NB4 (cell line): ENCODE data around the gene ZNF525.
"Not testable (repeated sequence)": the region's sequence is repeated elsewhere in the genome, so short reads cannot be mapped to it uniquely, and the experiment has no call there.

Experiments
- DNase-seq: peaks from one replicate; pipeline ENCODE4 v3.0.0; 2010; ENCODE audit warnings: low read depth
- H3K4me3 ChIP-seq: one replicate; pipeline ENCODE4 v1.5.1; 2011; ENCODE audit warnings: mild to moderate bottlenecking, low read depth, low read length, moderate library complexity
- MYC ChIP-seq: IDR thresholded peaks from 2 replicates; pipeline ENCODE4 v1.6.1; 2011; ENCODE audit warnings: low read depth, low read length
- POLR2A ChIP-seq: IDR thresholded peaks from 2 replicates; pipeline ENCODE4 v1.6.1; 2011; ENCODE audit warnings: mild to moderate bottlenecking; ENCODE audit not compliant: insufficient read length; ENCODE audit errors: extremely low read depth
- TF ChIP-seq, protein P1 (sequence below): IDR thresholded peaks from 2 replicates; pipeline ENCODE4 v1.6.1; 2011; ENCODE audit warnings: low read depth, low read length
- TF ChIP-seq, protein P2 (sequence below): IDR thresholded peaks from one replicate; pipeline ENCODE4 v1.5.1; 2012; ENCODE audit warnings: low read depth, low read length

Gene ZNF525

DNA sequence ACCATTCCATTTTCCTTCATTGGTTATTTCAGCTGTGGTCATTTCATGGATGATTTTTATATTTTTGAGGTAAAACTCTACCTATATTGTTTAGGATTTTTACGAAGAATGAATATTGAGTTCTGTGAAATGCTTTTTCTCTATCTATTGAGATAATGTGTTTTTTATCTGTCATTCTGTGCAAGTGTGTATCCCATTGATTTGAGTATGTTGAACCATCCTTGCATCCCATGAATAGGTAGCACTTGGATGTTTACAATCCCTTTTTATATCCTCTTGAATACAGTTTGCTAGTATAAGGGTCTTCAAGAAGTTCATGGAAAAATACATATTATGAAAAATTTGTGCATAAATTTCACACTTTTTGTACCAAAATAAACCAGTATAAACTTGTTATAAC, 9.8 kb upstream of the ZNF525 start:
- TF ChIP-seq MYC = no peak
- TF ChIP-seq, protein P1, sequence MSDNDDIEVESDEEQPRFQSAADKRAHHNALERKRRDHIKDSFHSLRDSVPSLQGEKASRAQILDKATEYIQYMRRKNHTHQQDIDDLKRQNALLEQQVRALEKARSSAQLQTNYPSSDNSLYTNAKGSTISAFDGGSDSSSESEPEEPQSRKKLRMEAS = no peak
- H3K4me3 ChIP-seq = no peak overlapping the region
- no peak for DNase-seq

DNA sequence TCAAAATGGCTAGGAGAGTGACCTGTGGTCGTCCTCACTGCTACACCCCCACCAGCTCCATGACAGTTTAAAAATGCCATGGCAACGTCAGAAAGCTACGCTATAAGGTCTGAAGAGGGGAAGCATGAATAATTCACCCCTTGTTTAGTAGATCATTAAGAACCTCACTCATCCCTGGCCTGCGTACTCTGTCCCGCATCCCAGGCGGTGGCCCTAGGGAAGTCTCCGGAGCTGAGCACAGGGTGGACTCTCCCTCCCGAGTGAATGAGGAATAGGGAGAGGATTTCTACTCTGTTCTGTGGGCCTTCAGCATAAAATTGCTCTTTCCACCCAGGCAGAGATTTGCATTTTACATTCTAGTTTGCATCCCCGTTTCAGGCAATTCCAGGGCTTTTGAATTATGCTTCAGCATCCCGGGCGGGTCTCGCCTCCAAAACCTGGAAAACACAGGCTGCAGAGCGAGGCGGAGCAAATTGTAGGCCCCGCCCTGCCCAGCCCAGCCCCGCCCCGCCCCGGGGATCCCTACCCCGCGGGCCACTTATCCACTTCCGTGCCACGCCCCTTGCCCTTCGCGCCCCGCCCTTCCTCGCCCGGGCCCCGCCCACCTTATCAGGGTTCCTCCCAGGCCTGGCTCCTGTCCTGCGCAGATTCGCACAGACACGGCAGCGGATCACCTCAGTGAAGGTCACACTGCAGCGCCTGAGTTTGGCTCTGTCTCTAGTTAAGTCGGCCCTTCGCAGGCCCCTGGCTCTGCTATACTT, 7.5 kb upstream of the ZNF525 start:
- DNase-seq = no peak
- TF ChIP-seq, protein P2, sequence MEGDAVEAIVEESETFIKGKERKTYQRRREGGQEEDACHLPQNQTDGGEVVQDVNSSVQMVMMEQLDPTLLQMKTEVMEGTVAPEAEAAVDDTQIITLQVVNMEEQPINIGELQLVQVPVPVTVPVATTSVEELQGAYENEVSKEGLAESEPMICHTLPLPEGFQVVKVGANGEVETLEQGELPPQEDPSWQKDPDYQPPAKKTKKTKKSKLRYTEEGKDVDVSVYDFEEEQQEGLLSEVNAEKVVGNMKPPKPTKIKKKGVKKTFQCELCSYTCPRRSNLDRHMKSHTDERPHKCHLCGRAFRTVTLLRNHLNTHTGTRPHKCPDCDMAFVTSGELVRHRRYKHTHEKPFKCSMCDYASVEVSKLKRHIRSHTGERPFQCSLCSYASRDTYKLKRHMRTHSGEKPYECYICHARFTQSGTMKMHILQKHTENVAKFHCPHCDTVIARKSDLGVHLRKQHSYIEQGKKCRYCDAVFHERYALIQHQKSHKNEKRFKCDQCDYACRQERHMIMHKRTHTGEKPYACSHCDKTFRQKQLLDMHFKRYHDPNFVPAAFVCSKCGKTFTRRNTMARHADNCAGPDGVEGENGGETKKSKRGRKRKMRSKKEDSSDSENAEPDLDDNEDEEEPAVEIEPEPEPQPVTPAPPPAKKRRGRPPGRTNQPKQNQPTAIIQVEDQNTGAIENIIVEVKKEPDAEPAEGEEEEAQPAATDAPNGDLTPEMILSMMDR = no peak
- TF ChIP-seq POLR2A (no peak), MYC (no peak)
- TF ChIP-seq, protein P1 = no peak
- H3K4me3 ChIP-seq = no peak overlapping the region

DNA sequence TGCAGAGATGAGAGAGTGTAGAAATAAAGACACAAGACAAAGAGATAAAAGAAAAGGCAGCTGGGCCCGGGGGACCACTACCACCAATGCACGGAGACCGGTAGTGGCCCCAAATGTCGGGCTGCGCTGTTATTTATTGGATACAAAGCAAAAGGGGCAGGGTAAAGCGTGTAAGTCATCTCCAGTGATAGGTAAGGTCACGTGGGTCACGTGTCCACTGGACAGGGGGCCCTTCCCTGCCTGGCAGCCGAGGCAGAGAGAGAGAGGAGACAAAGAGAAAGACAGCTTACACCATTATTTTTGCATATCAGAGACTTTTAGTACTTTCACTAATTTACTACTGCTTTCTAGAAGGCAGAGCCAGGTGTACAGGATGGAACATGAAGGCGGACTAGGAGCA, 5.4 kb upstream of the ZNF525 start:
- H3K4me3 ChIP-seq, DNase-seq: not testable (repeated sequence)

DNA sequence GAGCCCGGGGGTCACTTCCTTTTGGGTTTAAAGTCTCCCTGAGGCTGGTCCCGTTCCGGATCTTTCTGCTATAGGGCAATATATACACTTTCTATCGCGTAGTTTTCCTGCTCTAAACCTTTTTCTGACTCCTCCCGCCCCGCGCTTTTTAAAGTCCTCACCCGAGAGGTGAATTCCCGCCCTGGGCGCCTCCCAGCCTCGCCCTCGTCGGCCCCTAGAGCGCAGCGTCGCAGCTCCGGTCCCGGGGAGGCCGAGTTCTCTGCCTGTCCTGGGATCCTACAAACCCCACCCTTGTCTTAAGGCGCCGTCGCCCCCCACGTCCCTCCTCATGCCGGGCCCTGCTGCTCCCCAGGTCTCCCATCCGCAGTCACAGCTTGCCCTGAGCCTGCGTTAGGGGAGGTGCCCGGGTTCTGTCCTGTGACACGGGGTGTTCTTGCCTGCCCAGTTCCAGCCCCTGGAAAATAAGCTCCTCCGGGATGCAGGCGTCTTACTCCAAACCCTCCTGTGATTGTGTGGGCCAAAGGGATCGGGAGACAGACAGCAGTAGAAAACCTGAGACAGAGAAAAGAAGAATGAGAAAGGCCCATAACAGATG, 491 bp downstream of the ZNF525 start:
- DNase-seq = peak; percentile 54
- H3K4me3 ChIP-seq = peak overlapping the region; percentile 84
- TF ChIP-seq, protein P2 = no peak
- no peak for TF ChIP-seq POLR2A
- no peak for TF ChIP-seq MYC
- TF ChIP-seq, protein P1 = no peak

DNA sequence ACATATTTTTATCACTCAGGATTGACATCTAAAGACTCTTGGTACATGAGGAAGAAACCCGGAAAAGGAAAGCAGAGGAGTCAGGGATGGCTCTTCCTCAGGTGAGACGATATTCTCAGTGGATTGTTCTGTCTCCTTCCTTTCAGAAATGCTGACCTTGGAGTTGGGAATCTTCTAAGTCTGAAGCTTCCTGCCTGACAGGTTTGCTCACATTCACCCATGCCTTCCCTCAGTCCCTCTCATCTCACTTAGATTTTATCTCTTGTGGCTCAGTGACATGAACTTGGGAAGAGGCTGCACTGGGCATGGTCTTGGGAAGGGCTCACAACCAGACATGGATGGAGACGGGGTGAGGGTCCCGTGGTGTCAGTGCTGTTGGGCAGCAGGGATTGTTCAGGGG, 6.7 kb downstream of the ZNF525 start:
- no peak for TF ChIP-seq MYC
- TF ChIP-seq, protein P2 = no peak
- no peak overlapping the region for H3K4me3 ChIP-seq
- DNase-seq = no peak

DNA sequence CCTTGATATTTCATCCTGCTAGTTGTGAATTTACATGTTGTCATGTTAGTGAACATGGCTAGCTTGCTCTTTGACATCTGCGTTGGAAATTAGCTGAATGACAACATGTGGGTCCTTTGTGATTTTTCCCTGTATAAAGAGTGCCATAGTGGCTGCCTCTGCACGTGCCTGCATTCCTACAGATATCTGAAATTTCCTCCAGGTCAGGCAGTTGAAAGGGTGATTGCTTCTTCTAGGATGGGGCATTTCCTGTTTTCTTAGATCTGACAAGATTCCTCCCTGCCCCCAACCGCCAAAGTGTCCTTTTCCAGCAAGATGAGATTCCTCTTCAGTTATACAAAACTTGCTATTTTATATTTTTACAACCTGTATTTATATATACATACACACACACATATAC, 8.8 kb downstream of the ZNF525 start:
- DNase-seq = no peak
- TF ChIP-seq, protein P2 = no peak
- TF ChIP-seq MYC (no peak), POLR2A (no peak)
- TF ChIP-seq, protein P1 = no peak
- H3K4me3 ChIP-seq = no peak overlapping the region

DNA sequence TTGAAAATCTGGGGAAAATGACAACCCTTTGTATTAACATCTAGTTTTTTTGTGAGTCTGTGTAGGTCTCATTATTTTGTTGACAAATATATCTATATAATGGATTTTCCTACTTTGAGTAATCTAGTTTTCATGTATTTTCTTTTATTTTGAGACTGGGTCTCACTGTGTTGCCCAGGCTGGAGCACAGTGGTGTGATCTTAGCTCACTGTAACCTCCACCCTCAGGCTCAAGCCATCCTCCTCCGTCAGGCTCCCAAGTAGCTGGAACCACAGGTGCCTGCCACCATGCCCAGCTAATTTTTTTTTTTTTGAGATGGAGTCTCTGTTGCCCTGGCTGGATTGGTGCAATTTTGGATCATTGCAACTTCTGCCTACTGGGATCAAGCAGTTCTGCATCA, 9.2 kb downstream of the ZNF525 start:
- DNase-seq = no peak
- TF ChIP-seq POLR2A (no peak), MYC (no peak)
- TF ChIP-seq, protein P1 = no peak
- TF ChIP-seq, protein P2 = no peak
- H3K4me3 ChIP-seq = no peak overlapping the region
